ENCODE measurements around the gene NAE1. TPM values are rescaled to one million over a fixed set of nuclear protein-coding genes. Genes with fewer than 3 reads are reported as not detected.
"Not testable (repeated sequence)": the region's sequence is repeated elsewhere in the genome, so short reads cannot be mapped to it uniquely, and the experiment has no call there.

The NAE1 gene
- total RNA-seq, 1 donor from 2014 or later: 78.8 TPM

DNA sequence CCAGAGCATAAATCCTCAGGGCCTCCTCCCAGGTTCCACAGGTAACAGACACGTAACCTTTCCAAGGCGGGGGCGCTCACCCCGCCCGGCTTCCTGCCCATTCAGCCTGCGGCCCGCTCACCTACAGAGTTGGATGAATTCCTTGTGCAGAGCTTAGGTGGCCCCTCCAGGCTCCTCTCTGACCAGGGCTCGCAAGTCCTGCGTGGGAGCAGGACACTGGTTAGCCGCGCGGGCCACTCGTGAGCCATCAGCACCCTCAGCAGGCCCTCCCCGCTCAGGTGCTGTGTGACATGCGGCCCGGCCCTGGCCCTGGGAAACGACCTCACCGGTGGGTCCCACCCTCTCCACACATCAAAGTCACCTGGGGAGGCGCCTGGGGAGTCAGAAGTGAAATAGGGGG lies 29.9 kb downstream of the NAE1 start:
- no peak overlapping the region for H3K4me3 Mint-ChIP-seq
- no peaks in the 10 kb centered on the region for H3K27me3 Mint-ChIP-seq (ENCODE audit: low read depth)
- H3K4me1 Mint-ChIP-seq: no peaks in the 10 kb centered on the region
- no peak for DNase-seq (ENCODE audit: low spot score in 2 of 2, unreplicated experiment in 2 of 2)
- TF ChIP-seq, protein P1, sequence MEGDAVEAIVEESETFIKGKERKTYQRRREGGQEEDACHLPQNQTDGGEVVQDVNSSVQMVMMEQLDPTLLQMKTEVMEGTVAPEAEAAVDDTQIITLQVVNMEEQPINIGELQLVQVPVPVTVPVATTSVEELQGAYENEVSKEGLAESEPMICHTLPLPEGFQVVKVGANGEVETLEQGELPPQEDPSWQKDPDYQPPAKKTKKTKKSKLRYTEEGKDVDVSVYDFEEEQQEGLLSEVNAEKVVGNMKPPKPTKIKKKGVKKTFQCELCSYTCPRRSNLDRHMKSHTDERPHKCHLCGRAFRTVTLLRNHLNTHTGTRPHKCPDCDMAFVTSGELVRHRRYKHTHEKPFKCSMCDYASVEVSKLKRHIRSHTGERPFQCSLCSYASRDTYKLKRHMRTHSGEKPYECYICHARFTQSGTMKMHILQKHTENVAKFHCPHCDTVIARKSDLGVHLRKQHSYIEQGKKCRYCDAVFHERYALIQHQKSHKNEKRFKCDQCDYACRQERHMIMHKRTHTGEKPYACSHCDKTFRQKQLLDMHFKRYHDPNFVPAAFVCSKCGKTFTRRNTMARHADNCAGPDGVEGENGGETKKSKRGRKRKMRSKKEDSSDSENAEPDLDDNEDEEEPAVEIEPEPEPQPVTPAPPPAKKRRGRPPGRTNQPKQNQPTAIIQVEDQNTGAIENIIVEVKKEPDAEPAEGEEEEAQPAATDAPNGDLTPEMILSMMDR (IDR thresholded peaks at IDR 0.05; ENCODE audit: unreplicated experiment): no peak
- H3K27ac Mint-ChIP-seq: no peak overlapping the region
- peaks cover 25% of the 10 kb centered on the region for H3K36me3 Mint-ChIP-seq
- H3K9me3 Mint-ChIP-seq: no peaks in the 10 kb centered on the region

DNA sequence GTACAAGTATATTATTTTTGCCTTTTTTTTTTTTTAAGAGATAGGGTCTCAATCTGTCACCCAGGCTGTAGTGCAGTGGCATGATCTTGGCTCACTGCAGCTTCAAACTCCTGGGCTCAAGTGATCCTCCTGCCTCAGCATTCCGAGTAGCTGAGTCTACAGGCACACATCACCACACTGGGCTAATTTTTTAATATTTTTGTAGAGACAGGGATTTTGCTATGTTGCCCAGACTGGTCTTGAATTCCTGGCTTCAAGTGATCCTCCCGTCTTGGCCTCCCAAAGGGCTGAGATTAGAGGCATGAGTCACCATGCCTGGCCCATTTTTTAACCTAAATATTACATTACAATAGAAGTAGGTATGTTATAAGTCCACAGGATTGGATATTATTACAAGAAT lies 32.6 kb downstream of the NAE1 start:
- Mint-ChIP-seq H3K36me3 (peaks cover 7% of the 10 kb centered on the region), H3K9me3 (no peaks in the 10 kb centered on the region), H3K4me3 (no peak overlapping the region), H3K27ac (no peak overlapping the region), H3K27me3 (ENCODE audit: low read depth) (no peaks in the 10 kb centered on the region), H3K4me1 (no peaks in the 10 kb centered on the region)
- DNase-seq (ENCODE audit: low spot score in 2 of 2, unreplicated experiment in 2 of 2): no peak
- TF ChIP-seq, protein P1 (IDR thresholded peaks at IDR 0.05; ENCODE audit: unreplicated experiment): no peak

DNA sequence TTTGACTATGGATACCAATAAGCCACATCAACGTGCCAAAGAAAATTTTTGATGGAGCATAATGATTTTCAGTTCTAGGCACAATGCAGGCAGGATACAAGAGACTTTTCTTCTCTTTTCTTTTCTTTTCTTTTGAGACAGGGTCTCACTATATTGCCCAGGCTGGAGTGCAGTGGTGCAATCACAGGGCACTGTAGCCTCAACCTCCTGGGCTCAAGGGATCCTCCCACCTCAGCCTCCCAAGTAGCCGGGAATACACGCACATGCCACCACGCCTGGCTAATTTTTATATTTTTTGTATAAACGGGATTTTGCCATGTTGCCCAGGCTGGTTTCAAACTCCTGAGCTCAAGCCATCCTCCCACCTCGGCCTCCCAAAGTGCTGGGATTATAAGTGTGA lies 36.8 kb downstream of the NAE1 start:
- H3K36me3 Mint-ChIP-seq; H3K4me1 Mint-ChIP-seq; H3K9me3 Mint-ChIP-seq; H3K27ac Mint-ChIP-seq; DNase-seq (ENCODE audit: low spot score in 2 of 2, unreplicated experiment in 2 of 2); H3K4me3 Mint-ChIP-seq: not testable (repeated sequence)
- peaks cover 11% of the 10 kb centered on the region for H3K27me3 Mint-ChIP-seq (ENCODE audit: low read depth)

DNA sequence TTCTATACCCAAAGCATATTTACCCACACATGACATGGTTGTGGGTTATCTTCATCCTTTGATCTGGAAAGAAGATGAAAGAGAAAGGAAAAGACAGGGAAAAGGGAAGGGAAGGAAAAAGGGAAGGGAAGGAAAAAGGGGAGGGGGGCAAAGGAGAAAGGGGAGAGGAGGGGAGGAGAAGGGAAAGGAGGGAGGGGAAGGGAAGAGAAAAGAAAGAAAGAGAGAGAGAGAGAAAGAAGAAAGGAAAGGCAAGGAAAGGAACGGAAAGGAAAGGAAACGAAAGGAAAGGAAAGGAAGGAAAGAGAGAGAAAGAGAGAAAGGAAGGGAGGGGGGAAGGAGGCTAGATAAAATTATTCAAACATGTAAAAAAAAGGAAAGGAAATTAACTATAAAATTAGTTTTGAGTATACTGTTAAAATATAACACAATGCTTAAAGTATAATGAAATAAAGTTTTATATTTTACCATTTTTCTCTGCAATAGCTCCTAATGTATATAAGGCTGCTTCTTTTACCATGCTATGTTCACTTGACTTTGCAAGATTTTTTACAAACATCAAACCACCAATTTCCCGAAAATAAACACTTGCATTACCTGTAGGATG lies 40.5 kb downstream of the NAE1 start:
- DNase-seq (ENCODE audit: low spot score in 2 of 2, unreplicated experiment in 2 of 2): no peak
- H3K27ac Mint-ChIP-seq: no peak overlapping the region
- TF ChIP-seq, protein P1 (IDR thresholded peaks at IDR 0.05; ENCODE audit: unreplicated experiment): no peak
- H3K4me3 Mint-ChIP-seq: no peak overlapping the region
- peaks cover 4% of the 10 kb centered on the region for H3K9me3 Mint-ChIP-seq
- peaks cover 11% of the 10 kb centered on the region for H3K27me3 Mint-ChIP-seq (ENCODE audit: low read depth)
- H3K36me3 Mint-ChIP-seq: no peaks in the 10 kb centered on the region
- no peaks in the 10 kb centered on the region for H3K4me1 Mint-ChIP-seq

DNA sequence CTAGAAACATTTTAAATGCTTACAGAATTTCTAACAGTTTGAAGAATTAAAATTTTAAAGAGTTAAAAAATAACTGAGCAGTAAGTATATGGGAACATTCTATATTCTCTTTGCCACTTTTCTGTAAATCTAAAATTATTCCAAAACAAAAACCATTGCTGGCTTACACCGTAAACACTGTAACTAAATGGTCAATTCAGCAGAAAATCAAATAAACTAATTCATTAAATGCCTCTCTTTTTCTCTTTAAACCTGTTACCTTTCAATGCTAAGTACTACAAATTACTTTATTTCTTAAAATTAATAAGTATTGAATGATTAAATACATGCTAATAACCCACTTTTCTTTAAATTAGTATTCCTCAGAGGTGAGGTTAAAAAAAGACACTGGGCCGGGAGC lies 43.3 kb downstream of the NAE1 start:
- no peak for DNase-seq (ENCODE audit: low spot score in 2 of 2, unreplicated experiment in 2 of 2)
- H3K36me3 Mint-ChIP-seq: no peaks in the 10 kb centered on the region
- H3K27ac Mint-ChIP-seq: no peak overlapping the region
- H3K4me3 Mint-ChIP-seq: no peak overlapping the region
- peaks cover 4% of the 10 kb centered on the region for H3K9me3 Mint-ChIP-seq
- H3K27me3 Mint-ChIP-seq (ENCODE audit: low read depth): peaks cover 11% of the 10 kb centered on the region
- H3K4me1 Mint-ChIP-seq: no peaks in the 10 kb centered on the region
- TF ChIP-seq, protein P1 (IDR thresholded peaks at IDR 0.05; ENCODE audit: unreplicated experiment): no peak

DNA sequence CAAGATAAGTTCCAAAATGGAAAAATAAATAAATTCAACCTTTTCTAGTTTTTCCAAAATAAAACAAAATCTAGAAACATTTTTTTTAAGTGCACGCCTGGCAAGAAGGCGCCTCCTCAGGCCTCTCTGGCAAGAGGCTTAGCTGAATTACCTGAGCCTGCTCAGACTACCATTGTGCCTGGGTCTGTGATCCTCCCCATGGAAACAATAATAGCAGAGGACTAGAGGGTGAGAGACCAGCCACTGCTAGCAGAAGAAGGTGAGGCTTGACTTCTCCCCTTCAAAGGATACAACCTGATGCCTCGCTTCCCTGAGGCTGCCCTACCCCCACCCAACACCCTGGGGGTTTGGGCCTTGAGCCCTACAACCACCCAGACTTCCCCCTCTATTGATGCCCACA lies 44.2 kb downstream of the NAE1 start:
- Mint-ChIP-seq H3K27ac (no peak overlapping the region), H3K36me3 (no peaks in the 10 kb centered on the region), H3K9me3 (peaks cover 4% of the 10 kb centered on the region), H3K4me3 (no peak overlapping the region), H3K27me3 (ENCODE audit: low read depth) (peaks cover 8% of the 10 kb centered on the region), H3K4me1 (no peaks in the 10 kb centered on the region)
- no peak for DNase-seq (ENCODE audit: low spot score in 2 of 2, unreplicated experiment in 2 of 2)
- TF ChIP-seq, protein P1 (IDR thresholded peaks at IDR 0.05; ENCODE audit: unreplicated experiment): no peak

Measured in mesothelial cell of epicardium (in vitro differentiated cells).